WTC11 (cell line): ENCODE data around the gene RBL1. TPM values are rescaled to one million over a fixed set of nuclear protein-coding genes. Genes with fewer than 3 reads are reported as not detected.
A peak's percentile ranks its signal among the peaks of the same experiment; 100 is the strongest.
"Not testable (repeated sequence)": the region's sequence is repeated elsewhere in the genome, so short reads cannot be mapped to it uniquely, and the experiment has no call there.

ENCODE experiments used
- ATAC-seq: fragments of 200-7000 bp; cut with Tn5 transposase; 2 replicates; pipeline ENCODE4 v1.10.0; 2021; ENCODE audit warnings: mild to moderate bottlenecking, moderate library complexity
- CTCF ChIA-PET: fragments of 300-600 bp; sonication (Branson Sonifier 250); formaldehyde crosslinking; loops from one replicate; lab custom pipeline; 2021; ENCODE audit warnings: antibody characterized with exemption; lab: Charles Lee
- POLR2A ChIA-PET: fragments of 350-600 bp; sonication (Branson Sonifier 250); formaldehyde crosslinking; loops from one replicate; lab custom pipeline; 2021; ENCODE audit warnings: antibody characterized with exemption; lab: Charles Lee
- DNase-seq: peaks from one replicate; pipeline ENCODE4 v3.0.0; 2021; ENCODE audit warnings: low spot score
- H3K27ac Mint-ChIP-seq: 2 replicates; pipeline ENCODE4 v1.8.0; 2021; ENCODE audit warnings: mixed read lengths
- H3K27me3 Mint-ChIP-seq: 2 replicates; pipeline ENCODE4 v1.8.0; 2021; ENCODE audit warnings: low read depth, mild to moderate bottlenecking, moderate library complexity, mixed read lengths
- H3K36me3 Mint-ChIP-seq: 2 replicates; pipeline ENCODE4 v1.8.0; 2021; ENCODE audit warnings: mixed read lengths
- H3K4me1 Mint-ChIP-seq: 2 replicates; pipeline ENCODE4 v1.8.0; 2022; ENCODE audit warnings: mixed read lengths
- H3K4me3 Mint-ChIP-seq: 2 replicates; pipeline ENCODE4 v1.8.0; 2021; ENCODE audit warnings: mild to moderate bottlenecking, moderate library complexity, mixed read lengths
- H3K9me3 Mint-ChIP-seq: 2 replicates; pipeline ENCODE4 v1.8.0; 2021; ENCODE audit warnings: mixed read lengths
- ESRRA ChIP-seq: sonication (generic); formaldehyde crosslinking; IDR thresholded peaks from 2 replicates; pipeline ENCODE4 v1.8.1; 2022; ENCODE audit warnings: mild to moderate bottlenecking, missing genetic modification reagents, borderline replicate concordance
- FOXP1 ChIP-seq: sonication (generic); formaldehyde crosslinking; IDR thresholded peaks from 2 replicates; pipeline ENCODE4 v1.8.0; 2022; ENCODE audit warnings: missing genetic modification reagents, mild to moderate bottlenecking, moderate library complexity, borderline replicate concordance
- IRF2 ChIP-seq: sonication (generic); formaldehyde crosslinking; IDR thresholded peaks from 2 replicates; pipeline ENCODE4 v1.8.0; 2022; ENCODE audit warnings: low read depth, missing genetic modification reagents, borderline replicate concordance
- NR3C1 ChIP-seq: sonication (generic); formaldehyde crosslinking; conservative IDR thresholded peaks from 2 replicates; pipeline ENCODE4 v1.8.1; 2023; ENCODE audit warnings: low read depth, mild to moderate bottlenecking, missing genetic modification reagents
- PRRX2 ChIP-seq: fragments of 250-450 bp; sonication (Bioruptor Pico); IDR thresholded peaks from 2 replicates; pipeline ENCODE4 v1.8.0; 2021; ENCODE audit warnings: mild to moderate bottlenecking
- RELA ChIP-seq: sonication (generic); formaldehyde crosslinking; IDR thresholded peaks from 2 replicates; pipeline ENCODE4 v1.8.1; 2022; ENCODE audit warnings: missing genetic modification reagents, mild to moderate bottlenecking, borderline replicate concordance
- RORB ChIP-seq: fragments of 250-450 bp; sonication (Bioruptor Pico); IDR thresholded peaks from 2 replicates; pipeline ENCODE4 v1.9.0; 2021; ENCODE audit warnings: mild to moderate bottlenecking
- SMAD3 ChIP-seq: sonication (generic); formaldehyde crosslinking; IDR thresholded peaks from 2 replicates; pipeline ENCODE4 v1.8.0; 2022; ENCODE audit warnings: missing genetic modification reagents, mild to moderate bottlenecking, borderline replicate concordance
- ZNF232 ChIP-seq: sonication (generic); formaldehyde crosslinking; IDR thresholded peaks from 2 replicates; pipeline ENCODE4 v1.8.0; 2022; ENCODE audit warnings: mild to moderate bottlenecking, missing genetic modification reagents
- ZNF317 ChIP-seq: sonication (generic); formaldehyde crosslinking; IDR thresholded peaks from 2 replicates; pipeline ENCODE4 v1.8.1; 2023; ENCODE audit warnings: low read depth, mild to moderate bottlenecking, moderate library complexity, missing genetic modification reagents, borderline replicate concordance
- ZNF423 ChIP-seq: fragments of 250-450 bp; sonication (Bioruptor Pico); IDR thresholded peaks from 2 replicates; pipeline ENCODE4 v2.1.2; 2022; ENCODE audit warnings: mild to moderate bottlenecking, moderate library complexity
- total RNA-seq: library from RNA; stranded (reverse); gene quantifications from 3 replicates; pipeline ENCODE4 v1.2.3, GENCODE V29; 2021
- TF ChIP-seq, protein P1 (sequence below): sonication (generic); formaldehyde crosslinking; IDR thresholded peaks from 2 replicates; pipeline ENCODE4 v1.8.1; 2023; ENCODE audit warnings: mild to moderate bottlenecking, missing genetic modification reagents, moderate library complexity
- TF ChIP-seq, protein P2 (sequence below): sonication (generic); formaldehyde crosslinking; IDR thresholded peaks from 2 replicates; pipeline ENCODE4 v1.8.1; 2023; ENCODE audit warnings: mild to moderate bottlenecking, missing genetic modification reagents, moderate library complexity
- TF ChIP-seq, protein P3 (sequence below): sonication (generic); formaldehyde crosslinking; conservative IDR thresholded peaks from 2 replicates; pipeline ENCODE4 v1.8.1; 2023; ENCODE audit warnings: mild to moderate bottlenecking, low read depth, missing genetic modification reagents, moderate library complexity
- TF ChIP-seq, protein P4 (sequence below): sonication (generic); formaldehyde crosslinking; IDR thresholded peaks from 2 replicates; pipeline ENCODE4 v1.8.0; 2022; ENCODE audit warnings: missing genetic modification reagents
- TF ChIP-seq, protein P5 (sequence below): sonication (generic); formaldehyde crosslinking; IDR thresholded peaks from 2 replicates; pipeline ENCODE4 v1.8.0; 2022; ENCODE audit warnings: mild to moderate bottlenecking, missing genetic modification reagents
- TF ChIP-seq, protein P6 (sequence below): sonication (generic); formaldehyde crosslinking; IDR thresholded peaks from 2 replicates; pipeline ENCODE4 v1.8.1; 2022; ENCODE audit warnings: mild to moderate bottlenecking, moderate library complexity, missing genetic modification reagents
- TF ChIP-seq, protein P7 (sequence below): fragments of 250-450 bp; sonication (Bioruptor Pico); IDR thresholded peaks from 2 replicates; pipeline ENCODE4 v1.8.0; 2021; ENCODE audit warnings: mild to moderate bottlenecking
- TF ChIP-seq, protein P8 (sequence below): sonication (generic); formaldehyde crosslinking; conservative IDR thresholded peaks from 2 replicates; pipeline ENCODE4 v1.8.1; 2022; ENCODE audit warnings: mild to moderate bottlenecking, missing genetic modification reagents

The RBL1 gene
- total RNA-seq, 1 experiment from 2014 or later = 11.1 TPM

DNA sequence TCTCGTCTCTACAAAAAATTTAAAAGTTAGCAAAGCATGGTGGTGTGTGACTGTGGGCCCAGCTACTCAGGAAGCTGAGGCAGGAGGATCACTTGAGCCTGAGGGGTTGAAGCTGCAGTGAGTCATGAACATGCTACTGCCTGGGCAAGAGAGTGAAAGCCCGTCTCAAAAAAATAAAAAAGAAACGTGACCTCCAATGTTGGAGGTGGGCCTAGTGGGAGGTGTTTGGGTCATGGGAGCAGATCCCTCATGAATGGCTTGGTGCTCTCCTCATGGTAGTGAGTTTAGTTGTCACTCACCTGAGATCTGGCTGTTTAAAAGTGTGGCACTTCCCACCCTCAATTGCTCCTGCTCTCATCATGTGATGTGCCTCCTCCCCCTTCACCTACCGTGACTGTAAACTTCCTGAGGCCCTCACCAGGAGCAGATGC lies 24.3 kb downstream of the RBL1 start:
- Mint-ChIP-seq H3K27ac (peak overlapping the region; percentile 76), H3K36me3 (peaks cover 25% of the 10 kb centered on the region)

DNA sequence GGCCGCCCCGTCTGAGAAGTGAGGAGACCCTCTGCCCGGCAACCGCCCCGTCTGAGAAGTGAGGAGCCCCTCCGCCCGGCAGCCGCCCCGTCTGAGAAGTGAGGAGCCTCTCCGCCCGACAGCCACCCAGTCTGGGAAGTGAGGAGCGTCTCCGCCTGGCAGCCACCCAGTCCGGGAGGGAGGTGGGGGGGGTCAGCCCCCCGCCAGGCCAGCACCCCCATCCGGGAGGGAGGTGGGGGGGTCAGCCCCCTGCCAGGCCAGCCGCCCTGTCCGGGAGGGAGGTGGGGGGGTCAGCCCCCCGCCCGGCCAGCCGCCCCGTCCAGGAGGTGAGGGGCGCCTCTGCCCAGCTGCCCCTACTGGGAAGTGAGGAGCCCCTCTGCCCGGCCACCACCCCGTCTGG lies 26.2 kb downstream of the RBL1 start:
- ATAC-seq, POLR2A ChIA-PET, H3K27ac Mint-ChIP-seq, CTCF ChIA-PET, H3K9me3 Mint-ChIP-seq, DNase-seq, H3K27me3 Mint-ChIP-seq, H3K4me3 Mint-ChIP-seq, H3K4me1 Mint-ChIP-seq: not testable (repeated sequence)
- H3K36me3 Mint-ChIP-seq = peaks cover 34% of the 10 kb centered on the region

More for the DNA sequence above, 24.3 kb downstream of the RBL1 start:
- CTCF ChIA-PET = no interaction called here
- H3K27me3 Mint-ChIP-seq = no peaks in the 10 kb centered on the region
- no peak for ATAC-seq
- POLR2A ChIA-PET = no interaction called here
- peaks cover 3% of the 10 kb centered on the region; the same call in 1 of the 2 replicates for H3K4me1 Mint-ChIP-seq
- no peak overlapping the region for H3K4me3 Mint-ChIP-seq
- peaks cover 11% of the 10 kb centered on the region for H3K9me3 Mint-ChIP-seq
- DNase-seq = no peak
- TF ChIP-seq FOXP1 (CRISPR knock-in tag) = no peak
- no peak for TF ChIP-seq NR3C1 (CRISPR knock-in tag)
- TF ChIP-seq, protein P1, sequence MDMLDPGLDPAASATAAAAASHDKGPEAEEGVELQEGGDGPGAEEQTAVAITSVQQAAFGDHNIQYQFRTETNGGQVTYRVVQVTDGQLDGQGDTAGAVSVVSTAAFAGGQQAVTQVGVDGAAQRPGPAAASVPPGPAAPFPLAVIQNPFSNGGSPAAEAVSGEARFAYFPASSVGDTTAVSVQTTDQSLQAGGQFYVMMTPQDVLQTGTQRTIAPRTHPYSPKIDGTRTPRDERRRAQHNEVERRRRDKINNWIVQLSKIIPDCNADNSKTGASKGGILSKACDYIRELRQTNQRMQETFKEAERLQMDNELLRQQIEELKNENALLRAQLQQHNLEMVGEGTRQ (CRISPR knock-in tag) = peak; percentile 9; the same call in 1 of the 2 replicates
- TF ChIP-seq, protein P2, sequence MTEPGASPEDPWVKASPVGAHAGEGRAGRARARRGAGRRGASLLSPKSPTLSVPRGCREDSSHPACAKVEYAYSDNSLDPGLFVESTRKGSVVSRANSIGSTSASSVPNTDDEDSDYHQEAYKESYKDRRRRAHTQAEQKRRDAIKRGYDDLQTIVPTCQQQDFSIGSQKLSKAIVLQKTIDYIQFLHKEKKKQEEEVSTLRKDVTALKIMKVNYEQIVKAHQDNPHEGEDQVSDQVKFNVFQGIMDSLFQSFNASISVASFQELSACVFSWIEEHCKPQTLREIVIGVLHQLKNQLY (CRISPR knock-in tag) = no peak
- no peak for TF ChIP-seq IRF2 (CRISPR knock-in tag)
- TF ChIP-seq RELA (CRISPR knock-in tag) = no peak

DNA sequence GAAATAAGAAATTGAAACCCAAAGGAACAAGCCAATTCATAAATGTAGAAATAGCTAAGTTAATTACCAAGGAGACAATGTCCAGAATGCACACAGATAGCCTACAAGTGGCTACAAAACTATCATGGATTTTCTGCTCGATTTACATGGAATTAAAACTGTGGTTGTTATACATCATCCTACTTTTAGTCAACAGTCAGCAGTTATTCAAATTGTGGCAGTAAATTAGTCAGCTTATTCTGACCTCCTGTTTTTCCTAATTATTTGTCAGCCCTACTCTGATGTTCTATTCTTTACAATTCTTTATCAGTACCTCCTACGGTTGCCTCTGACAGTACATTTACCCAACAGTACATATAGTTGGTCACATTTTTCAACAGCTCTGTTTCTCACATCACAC lies 29.6 kb downstream of the RBL1 start:
- Mint-ChIP-seq H3K4me3 (no peak overlapping the region), H3K9me3 (no peaks in the 10 kb centered on the region), H3K36me3 (peaks cover 36% of the 10 kb centered on the region)
- CTCF ChIA-PET = no interaction called here
- no peak for DNase-seq
- POLR2A ChIA-PET = no interaction called here
- ATAC-seq = no peak
- TF ChIP-seq ZNF423 (CRISPR knock-in tag) (no peak), ZNF232 (CRISPR knock-in tag) (no peak), ESRRA (CRISPR knock-in tag) (no peak), IRF2 (CRISPR knock-in tag) (no peak), PRRX2 (CRISPR knock-in tag) (no peak), NR3C1 (CRISPR knock-in tag) (no peak), RORB (CRISPR knock-in tag) (no peak), ZNF317 (CRISPR knock-in tag) (no peak), SMAD3 (CRISPR knock-in tag) (no peak)
- TF ChIP-seq, protein P3, sequence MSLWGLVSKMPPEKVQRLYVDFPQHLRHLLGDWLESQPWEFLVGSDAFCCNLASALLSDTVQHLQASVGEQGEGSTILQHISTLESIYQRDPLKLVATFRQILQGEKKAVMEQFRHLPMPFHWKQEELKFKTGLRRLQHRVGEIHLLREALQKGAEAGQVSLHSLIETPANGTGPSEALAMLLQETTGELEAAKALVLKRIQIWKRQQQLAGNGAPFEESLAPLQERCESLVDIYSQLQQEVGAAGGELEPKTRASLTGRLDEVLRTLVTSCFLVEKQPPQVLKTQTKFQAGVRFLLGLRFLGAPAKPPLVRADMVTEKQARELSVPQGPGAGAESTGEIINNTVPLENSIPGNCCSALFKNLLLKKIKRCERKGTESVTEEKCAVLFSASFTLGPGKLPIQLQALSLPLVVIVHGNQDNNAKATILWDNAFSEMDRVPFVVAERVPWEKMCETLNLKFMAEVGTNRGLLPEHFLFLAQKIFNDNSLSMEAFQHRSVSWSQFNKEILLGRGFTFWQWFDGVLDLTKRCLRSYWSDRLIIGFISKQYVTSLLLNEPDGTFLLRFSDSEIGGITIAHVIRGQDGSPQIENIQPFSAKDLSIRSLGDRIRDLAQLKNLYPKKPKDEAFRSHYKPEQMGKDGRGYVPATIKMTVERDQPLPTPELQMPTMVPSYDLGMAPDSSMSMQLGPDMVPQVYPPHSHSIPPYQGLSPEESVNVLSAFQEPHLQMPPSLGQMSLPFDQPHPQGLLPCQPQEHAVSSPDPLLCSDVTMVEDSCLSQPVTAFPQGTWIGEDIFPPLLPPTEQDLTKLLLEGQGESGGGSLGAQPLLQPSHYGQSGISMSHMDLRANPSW = no peak
- TF ChIP-seq, protein P2 (CRISPR knock-in tag) = no peak
- TF ChIP-seq, protein P4, sequence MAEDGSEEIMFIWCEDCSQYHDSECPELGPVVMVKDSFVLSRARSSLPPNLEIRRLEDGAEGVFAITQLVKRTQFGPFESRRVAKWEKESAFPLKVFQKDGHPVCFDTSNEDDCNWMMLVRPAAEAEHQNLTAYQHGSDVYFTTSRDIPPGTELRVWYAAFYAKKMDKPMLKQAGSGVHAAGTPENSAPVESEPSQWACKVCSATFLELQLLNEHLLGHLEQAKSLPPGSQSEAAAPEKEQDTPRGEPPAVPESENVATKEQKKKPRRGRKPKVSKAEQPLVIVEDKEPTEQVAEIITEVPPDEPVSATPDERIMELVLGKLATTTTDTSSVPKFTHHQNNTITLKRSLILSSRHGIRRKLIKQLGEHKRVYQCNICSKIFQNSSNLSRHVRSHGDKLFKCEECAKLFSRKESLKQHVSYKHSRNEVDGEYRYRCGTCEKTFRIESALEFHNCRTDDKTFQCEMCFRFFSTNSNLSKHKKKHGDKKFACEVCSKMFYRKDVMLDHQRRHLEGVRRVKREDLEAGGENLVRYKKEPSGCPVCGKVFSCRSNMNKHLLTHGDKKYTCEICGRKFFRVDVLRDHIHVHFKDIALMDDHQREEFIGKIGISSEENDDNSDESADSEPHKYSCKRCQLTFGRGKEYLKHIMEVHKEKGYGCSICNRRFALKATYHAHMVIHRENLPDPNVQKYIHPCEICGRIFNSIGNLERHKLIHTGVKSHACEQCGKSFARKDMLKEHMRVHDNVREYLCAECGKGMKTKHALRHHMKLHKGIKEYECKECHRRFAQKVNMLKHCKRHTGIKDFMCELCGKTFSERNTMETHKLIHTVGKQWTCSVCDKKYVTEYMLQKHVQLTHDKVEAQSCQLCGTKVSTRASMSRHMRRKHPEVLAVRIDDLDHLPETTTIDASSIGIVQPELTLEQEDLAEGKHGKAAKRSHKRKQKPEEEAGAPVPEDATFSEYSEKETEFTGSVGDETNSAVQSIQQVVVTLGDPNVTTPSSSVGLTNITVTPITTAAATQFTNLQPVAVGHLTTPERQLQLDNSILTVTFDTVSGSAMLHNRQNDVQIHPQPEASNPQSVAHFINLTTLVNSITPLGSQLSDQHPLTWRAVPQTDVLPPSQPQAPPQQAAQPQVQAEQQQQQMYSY = no peak
- TF ChIP-seq, protein P5, sequence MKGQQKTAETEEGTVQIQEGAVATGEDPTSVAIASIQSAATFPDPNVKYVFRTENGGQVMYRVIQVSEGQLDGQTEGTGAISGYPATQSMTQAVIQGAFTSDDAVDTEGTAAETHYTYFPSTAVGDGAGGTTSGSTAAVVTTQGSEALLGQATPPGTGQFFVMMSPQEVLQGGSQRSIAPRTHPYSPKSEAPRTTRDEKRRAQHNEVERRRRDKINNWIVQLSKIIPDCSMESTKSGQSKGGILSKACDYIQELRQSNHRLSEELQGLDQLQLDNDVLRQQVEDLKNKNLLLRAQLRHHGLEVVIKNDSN (CRISPR knock-in tag) = no peak
- TF ChIP-seq, protein P6, sequence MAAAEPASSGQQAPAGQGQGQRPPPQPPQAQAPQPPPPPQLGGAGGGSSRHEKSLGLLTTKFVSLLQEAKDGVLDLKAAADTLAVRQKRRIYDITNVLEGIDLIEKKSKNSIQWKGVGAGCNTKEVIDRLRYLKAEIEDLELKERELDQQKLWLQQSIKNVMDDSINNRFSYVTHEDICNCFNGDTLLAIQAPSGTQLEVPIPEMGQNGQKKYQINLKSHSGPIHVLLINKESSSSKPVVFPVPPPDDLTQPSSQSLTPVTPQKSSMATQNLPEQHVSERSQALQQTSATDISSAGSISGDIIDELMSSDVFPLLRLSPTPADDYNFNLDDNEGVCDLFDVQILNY = no peak
- TF ChIP-seq, protein P7, sequence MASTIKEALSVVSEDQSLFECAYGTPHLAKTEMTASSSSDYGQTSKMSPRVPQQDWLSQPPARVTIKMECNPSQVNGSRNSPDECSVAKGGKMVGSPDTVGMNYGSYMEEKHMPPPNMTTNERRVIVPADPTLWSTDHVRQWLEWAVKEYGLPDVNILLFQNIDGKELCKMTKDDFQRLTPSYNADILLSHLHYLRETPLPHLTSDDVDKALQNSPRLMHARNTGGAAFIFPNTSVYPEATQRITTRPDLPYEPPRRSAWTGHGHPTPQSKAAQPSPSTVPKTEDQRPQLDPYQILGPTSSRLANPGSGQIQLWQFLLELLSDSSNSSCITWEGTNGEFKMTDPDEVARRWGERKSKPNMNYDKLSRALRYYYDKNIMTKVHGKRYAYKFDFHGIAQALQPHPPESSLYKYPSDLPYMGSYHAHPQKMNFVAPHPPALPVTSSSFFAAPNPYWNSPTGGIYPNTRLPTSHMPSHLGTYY = no peak
- TF ChIP-seq, protein P8, sequence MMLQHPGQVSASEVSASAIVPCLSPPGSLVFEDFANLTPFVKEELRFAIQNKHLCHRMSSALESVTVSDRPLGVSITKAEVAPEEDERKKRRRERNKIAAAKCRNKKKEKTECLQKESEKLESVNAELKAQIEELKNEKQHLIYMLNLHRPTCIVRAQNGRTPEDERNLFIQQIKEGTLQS = no peak
- TF ChIP-seq, all 79 proteins: peak for 0
- H3K27ac Mint-ChIP-seq = no peak overlapping the region
- no peaks in the 10 kb centered on the region for H3K27me3 Mint-ChIP-seq
- H3K4me1 Mint-ChIP-seq = no peaks in the 10 kb centered on the region
